Lower leg skin (tissue), 3 donors: ENCODE measurements around the gene DLGAP5.

Experiments
- CTCF ChIP-seq, 3 donors: fragments of 450-650 bp; IDR thresholded peaks; one replicate each; pipeline ENCODE4 v1.5.1; 2016; ENCODE audit warnings: antibody characterized with exemption in 3 of 3, mild to moderate bottlenecking in 3 of 3, moderate library complexity in 2 of 3
- POLR2A ChIP-seq, 2 donors: fragments of 450-650 bp; IDR thresholded peaks; one replicate each; pipeline ENCODE4 v1.6.1; 2016 to 2017; ENCODE audit warnings: antibody characterized with exemption in 2 of 2, mild to moderate bottlenecking in 1 of 2, moderate library complexity in 1 of 2

DNA sequence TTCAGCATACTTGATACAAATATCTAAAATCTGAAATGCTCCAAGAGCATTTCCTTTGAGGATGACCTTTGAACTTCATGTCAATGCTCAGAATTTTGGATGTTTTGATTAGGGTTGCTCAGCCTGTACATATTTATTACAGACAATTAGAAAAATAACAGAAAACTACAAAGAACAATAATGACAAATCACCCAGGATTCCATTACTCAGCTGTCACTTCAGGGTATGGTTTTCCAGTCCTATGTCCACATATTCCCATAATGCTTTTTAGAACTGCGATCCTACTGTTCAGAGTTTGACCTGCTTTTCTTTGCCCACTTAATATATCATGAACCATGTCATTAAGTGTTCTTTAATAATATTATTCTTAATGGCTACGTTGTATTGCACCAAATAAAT lies 11.4 kb downstream of the DLGAP5 start:
- TF ChIP-seq CTCF (IDR thresholded peaks at IDR 0.05) = no peak
- TF ChIP-seq POLR2A (IDR thresholded peaks at IDR 0.05) = no peak
